ENCODE data around the gene PARL.

The PARL gene, protein sequence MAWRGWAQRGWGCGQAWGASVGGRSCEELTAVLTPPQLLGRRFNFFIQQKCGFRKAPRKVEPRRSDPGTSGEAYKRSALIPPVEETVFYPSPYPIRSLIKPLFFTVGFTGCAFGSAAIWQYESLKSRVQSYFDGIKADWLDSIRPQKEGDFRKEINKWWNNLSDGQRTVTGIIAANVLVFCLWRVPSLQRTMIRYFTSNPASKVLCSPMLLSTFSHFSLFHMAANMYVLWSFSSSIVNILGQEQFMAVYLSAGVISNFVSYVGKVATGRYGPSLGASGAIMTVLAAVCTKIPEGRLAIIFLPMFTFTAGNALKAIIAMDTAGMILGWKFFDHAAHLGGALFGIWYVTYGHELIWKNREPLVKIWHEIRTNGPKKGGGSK

DNA sequence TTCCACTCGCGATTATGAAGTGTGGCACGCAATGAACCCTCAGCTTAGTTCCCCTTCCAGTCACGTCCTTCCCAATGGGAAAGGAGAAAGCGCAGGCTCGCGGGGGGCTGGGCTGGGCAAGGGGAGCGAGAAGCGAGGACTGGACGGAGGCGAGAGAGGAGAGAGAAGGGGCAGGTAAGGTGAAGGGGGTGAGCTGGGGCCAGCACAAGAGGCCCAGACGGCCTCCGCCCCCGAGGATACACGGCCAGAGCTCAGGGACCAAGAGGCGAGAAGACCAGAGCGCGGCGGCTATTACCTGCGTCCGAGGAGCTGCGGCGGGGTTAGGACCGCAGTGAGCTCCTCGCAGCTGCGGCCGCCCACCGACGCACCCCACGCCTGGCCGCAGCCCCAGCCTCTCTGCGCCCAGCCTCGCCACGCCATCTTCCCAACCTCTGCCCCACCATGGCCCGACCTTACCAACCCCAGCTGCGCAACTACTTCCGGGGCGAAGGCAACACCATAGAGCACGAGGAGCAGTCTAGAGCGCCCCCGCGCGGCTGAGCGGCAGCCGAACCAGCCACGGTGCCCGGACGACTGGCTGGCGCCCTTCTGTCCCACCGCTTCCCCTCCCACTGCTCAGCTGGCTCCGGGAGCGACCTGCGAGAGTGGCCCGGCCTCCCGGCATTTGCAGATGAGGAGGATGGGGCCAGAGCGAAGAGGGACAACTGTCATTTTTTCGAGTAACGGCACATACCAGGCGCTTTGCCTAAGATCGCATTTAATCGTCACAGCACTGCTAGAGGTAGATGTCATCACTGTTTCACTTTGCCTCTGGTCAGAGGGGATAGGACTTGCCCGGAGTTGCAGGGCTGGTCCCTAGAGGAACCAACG, at the start of gene PARL:
Gene PARL, minus strand, starts transcription at position 454 of the 870 bp plus-strand sequence. Its CDS starts 34 bp downstream, at position 420.
- no peak for FAIRE-seq

DNA sequence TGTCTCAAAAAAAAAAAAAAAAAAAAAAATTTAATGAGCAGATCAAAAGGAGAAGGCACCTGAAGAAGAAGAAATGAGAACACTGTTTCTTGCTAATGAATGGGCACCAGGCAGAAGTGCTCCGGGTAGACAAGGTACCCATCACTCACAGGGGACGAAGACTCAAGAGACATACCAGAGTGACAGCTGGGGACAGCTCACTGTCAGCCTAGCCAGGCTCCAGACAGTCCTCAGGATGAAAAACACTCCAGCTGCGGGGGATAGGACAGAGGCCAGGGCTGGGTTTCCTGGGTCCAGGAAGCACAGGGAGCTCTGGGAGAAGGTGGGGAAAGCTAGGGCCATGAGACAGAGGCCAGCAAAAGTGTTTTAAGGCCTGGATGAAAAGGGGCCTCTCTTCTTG, 48.5 kb upstream of the PARL start:
- FAIRE-seq, result no peak

DNA sequence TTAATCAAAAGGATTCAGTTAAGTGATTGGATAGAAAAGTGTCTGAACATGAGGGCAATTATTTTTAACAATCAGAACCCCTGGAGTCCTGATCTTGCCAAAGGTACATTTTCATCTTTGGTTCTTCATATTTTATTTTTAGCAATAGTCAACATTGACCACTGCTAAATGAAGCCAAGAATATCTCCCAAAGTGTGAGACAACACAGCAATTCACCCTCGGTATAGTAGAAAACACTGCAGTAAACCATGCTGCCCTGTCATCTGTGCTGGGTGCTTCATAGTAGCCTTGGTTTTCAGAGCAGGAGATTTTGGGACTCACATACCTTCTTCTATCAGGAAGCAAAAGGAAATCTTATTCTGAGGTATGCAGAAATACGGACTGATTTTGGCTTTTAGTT, 47.2 kb upstream of the PARL start:
- no peak for FAIRE-seq

DNA sequence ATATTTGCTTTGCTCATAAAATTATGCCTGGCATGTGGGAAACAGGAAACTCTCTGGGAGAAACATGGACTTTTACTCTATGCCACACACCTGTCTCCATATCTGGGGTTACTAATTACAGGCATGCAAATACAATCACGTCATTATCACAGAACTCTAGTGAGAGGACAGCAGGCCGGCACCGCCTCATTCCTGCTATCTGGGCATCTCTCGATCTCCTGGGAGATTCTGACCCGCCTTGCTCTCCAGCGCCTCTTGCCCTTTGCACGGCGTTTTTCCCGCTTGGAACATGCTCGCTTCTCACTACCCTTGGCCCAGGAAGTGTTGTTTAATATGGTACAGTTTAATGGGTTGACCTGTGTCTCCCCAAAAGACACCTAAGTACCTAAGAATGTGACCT, 45.4 kb upstream of the PARL start:
- FAIRE-seq, result no peak

DNA sequence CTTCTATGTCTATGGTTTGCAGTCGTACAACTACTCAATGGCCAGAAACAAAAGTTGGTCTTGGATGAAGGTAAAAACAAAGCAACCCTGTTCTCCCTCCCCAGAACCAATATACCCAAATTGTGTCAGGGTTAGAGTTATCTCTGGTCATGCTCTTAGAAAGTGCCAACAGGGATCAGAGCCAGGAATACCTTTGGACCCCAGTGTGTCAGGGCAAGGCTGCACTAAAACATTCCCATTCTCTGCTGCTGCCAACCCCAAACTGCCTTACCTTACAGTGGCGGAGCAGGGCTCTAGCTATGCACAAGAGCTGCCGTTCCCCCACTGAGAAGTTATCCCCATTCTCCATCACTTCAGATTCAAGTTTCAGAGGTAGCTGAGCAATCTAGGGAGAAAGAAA, 42.4 kb upstream of the PARL start:
- no peak for FAIRE-seq

DNA sequence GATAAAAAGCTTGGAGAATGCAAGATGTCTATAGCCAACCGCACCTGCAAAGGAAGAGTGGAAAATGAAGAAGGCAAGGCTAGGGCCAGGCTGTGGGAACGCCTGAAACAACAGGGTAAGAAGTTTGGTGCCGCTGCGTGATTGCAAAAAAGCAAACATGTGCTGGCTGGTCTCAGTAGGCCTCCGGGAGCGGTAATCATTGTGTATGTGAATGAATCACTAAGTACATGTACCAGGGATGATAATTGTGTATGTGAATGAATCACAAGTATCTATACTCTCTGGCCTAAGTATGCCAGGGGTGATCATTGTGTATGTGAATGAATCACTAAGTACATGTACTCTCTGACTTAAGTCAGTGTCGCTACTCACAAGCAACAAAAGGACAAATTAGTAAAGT, 40.3 kb upstream of the PARL start:
- no peak for FAIRE-seq

DNA sequence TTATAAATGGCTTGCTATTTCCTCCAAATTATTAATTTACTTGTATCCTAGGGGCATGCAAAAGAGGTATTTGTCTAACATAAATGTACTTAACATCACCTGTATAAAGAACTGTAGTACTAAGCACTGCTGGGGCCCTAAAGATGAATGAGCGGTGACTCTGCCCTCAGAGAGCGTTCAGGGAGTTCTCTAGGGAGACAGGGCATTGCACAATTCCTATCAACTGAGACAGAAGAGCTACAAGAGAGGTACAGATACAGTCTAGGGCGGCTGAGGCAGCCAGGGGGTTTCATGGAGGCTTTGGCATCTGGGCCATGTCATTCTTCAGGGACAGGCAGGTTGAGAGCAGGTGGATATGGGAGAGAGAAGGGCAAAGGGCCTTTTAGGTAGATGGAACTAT, 39.9 kb upstream of the PARL start:
- no peak for FAIRE-seq

DNA sequence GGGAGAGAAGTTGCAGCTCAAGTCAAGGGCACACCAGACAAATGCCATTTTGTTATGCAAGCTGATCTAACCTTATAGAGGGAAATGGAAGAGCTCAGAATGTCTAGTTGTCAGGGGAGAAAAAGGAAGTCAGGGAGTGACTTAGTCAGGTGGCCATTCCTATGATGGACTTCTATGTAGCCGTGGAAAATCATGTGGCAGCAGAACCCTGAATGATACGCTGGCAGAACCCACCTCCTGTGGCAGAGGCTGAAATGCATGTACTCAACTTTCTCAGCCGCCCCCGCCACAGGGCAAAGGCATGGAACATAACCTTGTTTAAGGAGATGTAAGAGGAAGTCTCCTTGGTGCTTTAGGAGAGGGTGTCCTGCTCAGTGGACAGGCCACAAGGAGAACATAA, 37.7 kb upstream of the PARL start:
- FAIRE-seq, result no peak

DNA sequence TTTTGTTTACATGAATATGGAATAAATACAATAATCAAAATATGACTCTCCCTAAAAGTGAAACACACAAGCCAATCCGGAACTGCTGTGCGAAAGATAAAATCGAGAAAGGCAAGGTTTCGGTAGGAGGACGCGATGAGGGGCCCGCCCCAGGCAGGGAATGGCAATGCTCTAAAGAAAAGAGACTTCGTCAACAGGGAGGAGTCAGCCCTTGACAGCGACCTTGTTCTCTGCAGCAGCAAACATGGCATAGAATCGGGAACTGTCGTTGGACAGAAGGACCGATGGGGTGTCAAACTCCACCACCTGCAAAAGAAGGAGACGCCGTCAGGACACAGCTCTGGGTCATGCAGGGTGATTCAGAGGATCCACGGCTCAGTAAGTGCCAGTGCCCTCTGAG, 36.4 kb upstream of the PARL start:
- no peak for FAIRE-seq

DNA sequence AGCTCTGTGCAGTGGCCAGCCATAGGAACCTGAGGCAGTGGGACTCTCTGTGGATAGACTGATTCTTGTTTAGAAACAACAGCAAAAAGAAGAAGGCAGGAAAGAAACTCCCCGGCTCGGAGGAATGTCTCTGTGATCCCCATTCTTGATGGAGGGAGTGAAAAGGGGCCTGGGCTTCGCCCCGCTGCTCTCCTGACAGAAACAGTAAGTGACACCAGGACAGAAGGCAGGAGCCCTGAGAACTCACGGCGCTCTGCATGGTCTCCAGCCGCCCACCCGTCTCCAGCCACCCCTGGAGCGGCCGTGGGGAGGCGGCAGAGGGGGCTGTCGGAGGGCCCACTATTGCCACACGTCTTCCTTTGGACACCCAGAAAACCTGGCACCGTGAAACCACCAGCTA, 35.7 kb upstream of the PARL start:
- no peak for FAIRE-seq

DNA sequence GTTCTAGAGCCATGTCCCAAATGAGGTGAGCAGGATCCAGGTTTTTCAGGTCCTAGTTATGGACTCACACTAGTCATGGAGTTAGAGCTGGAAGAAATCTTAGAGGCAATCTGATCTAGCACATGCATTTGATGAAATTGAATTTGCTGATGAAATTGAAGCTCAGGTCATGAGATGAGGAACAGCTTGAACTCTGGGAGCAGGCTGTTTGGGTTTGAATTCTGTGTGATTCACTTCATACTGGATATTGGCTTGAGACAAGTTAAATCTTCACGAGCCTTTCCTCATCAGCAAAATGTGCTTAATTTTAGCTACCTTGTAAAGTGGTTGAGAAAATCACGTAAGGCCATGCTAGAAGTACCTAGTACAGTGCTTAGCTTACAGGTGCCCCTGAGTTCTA, 33.5 kb upstream of the PARL start:
- no peak for FAIRE-seq

DNA sequence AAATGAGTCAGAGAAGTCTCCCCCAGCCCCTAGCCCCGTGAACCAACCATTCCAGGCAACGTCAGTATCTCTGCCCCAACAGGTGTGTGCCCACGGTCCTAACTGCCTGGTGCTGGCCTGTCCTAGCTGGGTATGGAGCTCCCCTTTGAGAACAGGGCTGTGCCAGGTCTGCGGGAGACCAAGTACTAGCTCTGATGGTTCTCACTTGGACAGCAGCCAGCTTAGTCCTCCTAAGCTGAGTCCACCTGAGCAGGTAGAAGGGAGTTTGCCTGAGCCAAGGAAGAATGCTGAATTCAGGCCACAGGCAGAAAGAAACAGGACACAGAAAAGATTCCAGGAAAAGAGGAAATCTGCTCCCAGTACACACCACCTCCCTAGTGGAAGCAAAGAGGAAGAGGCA, 33.1 kb upstream of the PARL start:
- FAIRE-seq, result no peak

DNA sequence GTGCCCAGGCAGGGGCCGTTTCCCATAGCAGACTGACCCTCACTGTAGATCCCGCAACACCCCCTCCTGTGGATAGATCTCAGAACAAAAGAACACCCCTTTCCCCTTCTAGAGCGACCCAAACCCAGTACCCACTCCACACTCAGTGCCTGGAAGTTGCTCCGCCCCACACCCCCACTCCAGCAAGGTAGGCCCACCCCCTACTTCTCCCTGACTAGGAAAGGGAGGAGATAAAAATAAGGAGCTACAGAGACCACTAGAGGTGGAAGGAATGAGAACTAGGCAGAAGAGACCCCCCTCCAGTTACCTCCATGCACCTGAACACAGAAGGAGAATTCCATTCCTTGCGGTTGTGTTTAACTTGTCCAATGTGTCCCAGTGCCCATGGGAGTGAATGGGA, 30.2 kb upstream of the PARL start:
- no peak for FAIRE-seq

DNA sequence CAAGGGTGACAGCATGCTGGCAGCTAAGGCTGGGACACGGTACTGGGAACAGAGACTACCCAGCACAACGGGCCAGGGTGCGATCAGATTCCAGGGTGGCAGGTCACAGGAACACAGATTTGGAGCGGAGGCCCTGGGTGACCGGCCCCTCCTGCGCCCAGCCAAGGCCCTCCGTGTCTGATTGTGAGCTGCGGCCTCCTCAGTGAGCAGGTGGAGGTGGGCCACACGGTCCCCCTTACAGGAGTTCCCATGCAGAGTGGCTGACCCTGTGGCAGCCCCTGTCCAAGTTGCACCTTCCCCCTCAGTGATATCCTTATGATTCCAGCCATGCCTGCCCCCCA, 28.9 kb upstream of the PARL start:
- no peak for FAIRE-seq

DNA sequence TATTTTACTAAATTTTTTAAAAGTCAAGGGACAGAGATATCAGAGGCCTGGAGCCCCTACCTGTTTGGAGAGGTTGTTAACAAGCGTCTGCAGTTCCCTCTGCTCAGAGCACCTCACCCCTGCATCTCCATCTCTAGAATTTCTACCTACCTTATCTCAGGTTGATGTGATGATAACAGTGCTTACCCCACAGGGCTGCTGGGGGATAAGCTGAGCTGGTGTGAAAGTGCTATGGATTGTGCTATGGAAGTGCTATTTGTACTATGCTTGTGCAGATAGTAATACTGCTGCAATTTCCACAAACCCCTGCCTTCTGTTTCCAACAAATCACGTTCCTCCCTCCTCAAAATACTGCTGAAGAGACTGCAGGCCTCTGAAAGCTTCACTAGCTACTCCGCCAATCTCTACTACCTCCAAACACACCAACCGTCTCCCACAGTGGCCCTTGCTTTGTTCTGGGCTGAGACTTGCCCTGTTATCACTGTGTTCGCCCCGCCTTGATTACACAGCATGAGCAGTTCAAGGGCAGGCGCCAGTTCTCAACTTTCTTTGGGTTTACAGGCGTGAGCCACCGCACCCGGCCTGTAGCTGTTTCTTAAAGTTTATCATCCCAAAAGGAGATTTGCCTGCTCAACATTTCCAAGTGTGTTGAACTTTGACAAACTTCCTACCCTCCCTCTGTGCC, 28.4 kb upstream of the PARL start:
- FAIRE-seq, result no peak

DNA sequence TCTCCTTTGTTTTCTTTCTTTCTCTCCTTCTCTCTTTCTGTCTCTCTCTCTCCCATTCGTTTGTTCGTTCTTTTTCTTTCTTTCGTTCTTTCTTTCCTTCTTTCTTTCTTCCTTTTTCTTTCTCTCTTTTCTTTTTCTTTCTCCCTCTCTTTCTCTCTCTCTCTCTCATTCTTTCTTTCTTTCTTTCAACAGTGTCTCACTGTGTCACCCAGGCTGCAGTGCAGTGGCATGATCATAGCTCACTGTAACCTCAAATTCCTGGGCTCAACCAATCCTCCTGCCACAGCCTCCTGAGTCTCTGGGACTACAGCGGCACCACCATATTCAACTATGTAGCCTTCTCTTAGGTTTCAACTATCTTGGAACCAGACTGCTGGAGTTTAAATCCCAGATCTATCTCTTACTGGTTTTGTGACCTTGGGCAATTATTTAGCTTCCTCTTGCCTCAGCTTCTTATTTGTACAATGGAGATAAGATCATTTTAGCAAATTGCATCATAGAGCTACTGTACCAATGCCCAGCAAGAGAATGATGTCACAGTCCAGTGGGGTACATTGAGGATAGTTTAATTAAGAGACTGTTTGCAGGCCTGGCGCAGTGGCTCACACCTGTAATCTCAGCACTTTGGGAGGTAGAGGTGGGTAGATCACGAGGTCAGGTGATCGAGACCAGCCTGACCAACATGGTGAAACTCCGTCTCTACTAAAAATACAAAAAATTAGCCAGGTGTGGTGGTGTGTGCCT, 27.3 kb upstream of the PARL start:
- no peak for FAIRE-seq

DNA sequence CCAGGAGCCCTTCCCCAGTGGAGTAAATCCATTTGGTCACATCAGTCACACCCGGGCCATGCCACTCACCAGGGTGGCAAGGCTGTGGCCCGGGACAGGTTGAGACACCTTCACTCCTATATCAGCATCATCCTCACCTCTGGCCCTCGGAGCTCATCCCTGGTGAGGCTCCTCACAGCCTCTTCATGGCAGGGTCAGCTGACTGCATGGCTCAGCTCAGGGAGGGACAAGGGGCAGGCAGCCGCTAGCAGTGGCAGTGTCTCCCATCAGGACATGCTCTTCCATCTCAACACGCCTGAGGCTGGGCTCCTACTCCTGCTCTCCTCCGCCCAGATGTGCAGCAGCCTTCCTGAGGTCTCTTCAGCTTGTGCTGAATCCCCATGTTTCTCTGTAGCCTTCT, 26.4 kb upstream of the PARL start:
- no peak for FAIRE-seq

DNA sequence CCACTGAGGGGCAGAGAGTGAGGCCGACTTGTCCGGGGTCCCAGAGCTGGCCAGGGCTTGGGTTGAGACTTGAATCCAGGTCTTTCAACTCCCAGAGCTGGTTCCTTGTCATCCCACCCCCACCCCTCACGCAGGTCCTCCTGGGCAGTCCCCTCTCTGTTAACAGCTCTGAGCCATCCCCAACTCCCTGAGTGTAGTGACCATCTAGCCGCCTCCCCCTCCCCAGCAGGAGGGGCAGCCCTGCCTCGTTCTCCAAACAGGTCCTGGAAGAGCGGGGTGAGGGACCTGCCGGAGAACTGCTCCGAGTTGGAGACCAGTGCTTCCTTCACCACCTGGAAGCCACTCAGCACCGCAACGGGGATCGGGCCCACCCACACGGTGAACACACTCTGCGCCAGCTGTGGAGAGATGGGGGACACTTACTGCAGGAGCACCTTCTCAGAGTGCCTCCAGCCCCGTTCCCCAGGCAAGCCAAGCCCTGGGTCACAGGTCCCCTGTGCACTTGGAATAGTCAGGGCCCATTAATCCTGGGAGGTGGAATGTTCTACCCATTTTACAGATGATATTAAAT, 24.4 kb upstream of the PARL start:
- no peak for FAIRE-seq

DNA sequence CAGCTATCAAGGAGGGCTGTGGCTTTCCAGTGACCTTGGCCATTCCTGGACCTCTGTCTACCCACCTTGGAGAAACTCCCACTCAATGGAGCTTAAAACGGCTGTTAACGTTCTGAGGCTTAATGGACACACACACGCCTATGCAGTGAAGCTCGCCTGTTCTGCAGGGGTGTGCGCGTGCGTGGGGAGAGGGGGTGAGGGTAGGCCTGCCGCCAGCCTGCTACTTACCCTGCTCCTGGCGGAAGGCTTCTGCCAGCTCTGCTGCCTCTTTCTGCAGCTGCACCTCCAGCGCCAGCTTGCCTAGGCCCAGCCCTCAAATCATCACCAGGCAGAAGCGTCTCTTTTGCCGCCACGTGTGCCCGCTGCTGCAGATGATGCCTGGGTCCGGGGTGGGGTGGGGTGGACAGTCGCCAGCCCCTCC, 23.2 kb upstream of the PARL start:
- no peak for FAIRE-seq

DNA sequence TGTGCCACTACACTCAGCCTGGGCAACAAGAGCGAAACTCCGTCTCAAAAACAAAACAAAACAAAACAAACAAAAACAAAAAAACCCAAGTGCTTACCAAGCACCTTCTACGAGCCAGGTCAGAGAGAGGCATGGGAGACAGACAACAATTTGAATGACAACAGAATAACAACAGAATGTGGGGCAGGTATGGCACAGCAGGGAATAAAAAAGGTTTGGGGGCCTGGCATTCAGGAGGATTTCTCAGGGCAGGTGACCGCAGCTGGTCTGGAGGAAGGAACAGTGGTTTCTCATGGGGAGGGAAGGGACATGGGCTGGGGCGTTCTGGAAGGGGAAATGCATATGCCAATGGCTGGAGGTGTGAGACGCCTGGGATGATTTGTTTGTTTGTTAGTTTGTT, 22.5 kb upstream of the PARL start:
- no peak for FAIRE-seq

DNA sequence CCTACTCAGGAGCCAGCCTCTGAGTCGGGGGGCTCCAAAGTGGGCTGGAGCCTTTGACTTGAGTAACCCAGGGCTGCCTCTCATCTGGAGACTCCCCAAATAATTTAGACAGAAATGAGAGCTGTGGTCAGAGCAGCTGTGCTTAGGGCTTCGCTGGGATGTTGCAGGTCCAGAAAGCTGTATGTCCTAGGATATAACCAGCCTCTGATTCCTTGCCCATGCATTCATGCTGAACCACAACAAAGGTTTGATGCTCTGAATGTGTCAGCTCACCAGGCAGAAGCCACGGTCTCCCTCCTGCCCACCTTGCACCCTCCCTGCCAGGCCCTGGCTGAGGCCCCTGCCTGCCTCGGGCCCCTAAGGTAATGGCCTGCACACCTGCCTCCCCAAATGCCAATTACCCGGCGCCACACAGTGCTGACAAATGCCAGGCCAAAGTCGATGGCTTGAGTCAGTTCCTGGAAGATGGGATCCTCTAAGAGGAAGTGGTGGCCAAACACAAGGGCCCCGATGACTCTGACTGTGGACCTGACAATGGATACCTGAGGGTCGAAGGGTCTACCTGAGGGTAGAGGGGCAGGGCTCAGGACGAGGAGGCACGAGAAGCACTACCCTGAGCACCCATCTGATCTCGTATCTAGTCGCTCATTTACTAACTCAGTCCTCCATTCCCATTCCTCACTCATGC, 21.7 kb upstream of the PARL start:
- no peak for FAIRE-seq

Data from endometrium (tissue), 2 donors.